HCT116 (cell line): ENCODE measurements around the gene PELO. TPM values are rescaled to one million over a fixed set of nuclear protein-coding genes. Genes with fewer than 3 reads are reported as not detected.
"Not testable (repeated sequence)": the region's sequence is repeated elsewhere in the genome, so short reads cannot be mapped to it uniquely, and the experiment has no call there.

ENCODE experiments used
- ATAC-seq: fragments of 200-7000 bp; cut with Tn5 transposase; 2 replicates; pipeline ENCODE4 v1.9.1; 2020; ENCODE audit warnings: mild to moderate bottlenecking, moderate library complexity
- BruUV-seq: library from RNA; stranded (reverse); fragments of 400-500 nt; replicated peaks from 2 replicates; lab custom pipeline; 2021; lab: Mats Ljungman, UMichigan
- CTCF ChIA-PET: fragments of 300-600 bp; sonication (Branson Sonifier 250); formaldehyde crosslinking; loops from one replicate; lab custom pipeline; 2021; ENCODE audit warnings: antibody characterized with exemption; lab: Charles Lee
- POLR2A ChIA-PET: fragments of 300-600, 350-600 bp; sonication (Branson Sonifier 250); formaldehyde crosslinking; loops from one replicate; lab custom pipeline; 2021; ENCODE audit warnings: antibody characterized with exemption; lab: Charles Lee
- RAD21 ChIA-PET, 2 experiments: fragments of 300-600 bp; sonication (Branson Sonifier 250); formaldehyde crosslinking; loops; one replicate each; lab custom pipeline; 2023; ENCODE audit warnings: low total read pairs in 2 of 2; ENCODE audit not compliant: uncharacterized antibody in 2 of 2, unreplicated experiment in 2 of 2, low non-redundant PET in 1 of 2; lab: Charles Lee
- DNase-seq: peaks from one replicate; pipeline ENCODE4 v3.0.0-alpha.2; 2010; ENCODE audit warnings: low read depth, low spot score
- H2AFZ ChIP-seq: fragments of 200-600 bp; shearing (Covaris generic), sonication (generic); 2 replicates; pipeline ENCODE4 v1.6.1; 2017; ENCODE audit warnings: low read depth, mixed run types, mixed read lengths, antibody characterized with exemption, low read length; ENCODE audit not compliant: poor library complexity, severe bottlenecking
- H3K27ac ChIP-seq: 2 replicates; pipeline ENCODE4 v1.5.1; 2012; ENCODE audit warnings: low read depth, low read length
- H3K27me3 ChIP-seq: fragments of 200-600 bp; sonication (generic); 2 replicates; pipeline ENCODE4 v1.6.1; 2016; ENCODE audit warnings: mixed run types, low read length, mixed read lengths; ENCODE audit not compliant: insufficient read depth
- H3K36me3 ChIP-seq, 2 experiments: fragments of 200-500 bp in 1 of 2; fragments of 200-600 bp in 1 of 2; sonication (Bioruptor generic) in 1 of 2; sonication (generic) in 1 of 2; 2 replicates each; pipeline versions ENCODE4 v1.5.1 to v1.6.1; 2014 to 2016; ENCODE audit warnings: low read length in 2 of 2, inconsistent platforms in 1 of 2, mixed read lengths in 1 of 2, mixed run types in 1 of 2; ENCODE audit not compliant: insufficient read depth in 2 of 2, control insufficient read depth in 1 of 2
- H3K4me1 ChIP-seq, 2 experiments: fragments of 200-600 bp in 1 of 2; sonication (generic) in 1 of 2; 2 replicates each; pipeline versions ENCODE4 v1.5.1 to v1.6.1; 2012 to 2017; ENCODE audit warnings: low read length in 2 of 2, inconsistent platforms in 1 of 2, mild to moderate bottlenecking in 1 of 2, mixed read lengths in 1 of 2, mixed run types in 1 of 2, moderate library complexity in 1 of 2; ENCODE audit not compliant: insufficient read depth in 2 of 2, control insufficient read depth in 1 of 2
- H3K4me2 ChIP-seq: fragments of 200-600 bp; sonication (generic); 2 replicates; pipeline ENCODE4 v1.6.1; 2017; ENCODE audit warnings: mixed run types, low read length, mixed read lengths
- H3K4me3 ChIP-seq, 2 experiments: fragments of 200-600 bp in 1 of 2; sonication (generic) in 1 of 2; replicated peaks in 1 of 2; 2 replicates each; pipeline ENCODE4 v1.5.1; 2011 to 2016; ENCODE audit warnings: low read length in 2 of 2, control low read depth in 1 of 2, low read depth in 1 of 2, mild to moderate bottlenecking in 1 of 2, mixed read lengths in 1 of 2, mixed run types in 1 of 2
- H3K79me2 ChIP-seq: fragments of 200-600 bp; sonication (generic); 2 replicates; pipeline ENCODE4 v1.6.1; 2017; ENCODE audit warnings: mild to moderate bottlenecking, mixed run types, low read length, moderate library complexity, mixed read lengths; ENCODE audit not compliant: insufficient read depth
- H3K9ac ChIP-seq: fragments of 200-600 bp; sonication (generic); 2 replicates; pipeline ENCODE4 v1.6.1; 2016; ENCODE audit warnings: low read length, mixed read lengths
- H3K9me2 ChIP-seq: fragments of 200-600 bp; sonication (generic), shearing (Covaris generic); 2 replicates; pipeline ENCODE4 v1.6.1; 2017; ENCODE audit warnings: mixed run types, mild to moderate bottlenecking, moderate library complexity; ENCODE audit not compliant: insufficient read depth
- H3K9me3 ChIP-seq, 2 experiments: fragments of 200-500 bp in 1 of 2; fragments of 200-600 bp in 1 of 2; sonication (Bioruptor generic) in 1 of 2; sonication (generic) in 1 of 2; 2 replicates each; pipeline ENCODE4 v1.6.1; 2014 to 2017; ENCODE audit warnings: low read length in 2 of 2, mixed read lengths in 2 of 2, inconsistent platforms in 1 of 2, low read depth in 1 of 2, mild to moderate bottlenecking in 1 of 2, mixed run types in 1 of 2, moderate library complexity in 1 of 2; ENCODE audit not compliant: control insufficient read depth in 1 of 2, insufficient read depth in 1 of 2
- H4K20me1 ChIP-seq: fragments of 200-600 bp; sonication (generic), shearing (Covaris generic); 2 replicates; pipeline ENCODE4 v1.6.1; 2017; ENCODE audit warnings: mixed run types, mild to moderate bottlenecking, moderate library complexity; ENCODE audit not compliant: insufficient read depth
- CTCF ChIP-seq, 3 experiments: fragments of 200-600 bp in 1 of 3; sonication (generic) in 1 of 3; IDR thresholded peaks in 2 of 3; conservative IDR thresholded peaks in 1 of 3; 2 replicates each; pipeline ENCODE4 v1.5.1; 2012 to 2017; ENCODE audit warnings: low read depth in 2 of 3, low read length in 2 of 3, antibody characterized with exemption in 1 of 3, borderline replicate concordance in 1 of 3, control low read depth in 1 of 3, mild to moderate bottlenecking in 1 of 3, mixed read lengths in 1 of 3, mixed run types in 1 of 3, moderate library complexity in 1 of 3; ENCODE audit not compliant: insufficient read depth in 1 of 3
- EZH2phosphoT487 ChIP-seq: fragments of 200-600 bp; IDR thresholded peaks from 2 replicates; pipeline ENCODE4 v1.6.1; 2018; ENCODE audit warnings: antibody characterized with exemption, borderline replicate concordance
- FOSL1 ChIP-seq: IDR thresholded peaks from 2 replicates; pipeline ENCODE4 v1.6.1; 2012; ENCODE audit warnings: low read depth
- POLR2AphosphoS5 ChIP-seq: IDR thresholded peaks from 2 replicates; pipeline ENCODE4 v1.6.1; 2011; ENCODE audit warnings: mild to moderate bottlenecking, low read depth, low read length, moderate library complexity
- ZNF274 ChIP-seq: fragments of 200-500 bp; sonication (Bioruptor generic); IDR thresholded peaks from 2 replicates; pipeline ENCODE4 v1.6.1; 2014; ENCODE audit warnings: mild to moderate bottlenecking, low read depth, low read length, inconsistent platforms
- intact Hi-C: fragments of 100-400 bp; cut with micrococcal nuclease; formaldehyde crosslinking; loops from 2 replicates; pipeline ENCODE4 v1.10.0; 2022
- total RNA-seq: library from RNA; stranded (reverse); gene quantifications from one replicate; pipeline ENCODE4 v1.2.1, GENCODE V29; 2021; ENCODE audit not compliant: unreplicated experiment

Gene PELO
- total RNA-seq, 1 experiment from 2014 or later, result 16.5 TPM

- BruUV-seq, H3K9me2 ChIP-seq, DNase-seq, H3K9ac ChIP-seq, H3K4me2 ChIP-seq, CTCF ChIA-PET, H3K4me1 ChIP-seq, H3K27ac ChIP-seq, H3K9me3 ChIP-seq, intact Hi-C loops, POLR2A ChIA-PET, H3K36me3 ChIP-seq, H3K79me2 ChIP-seq, RAD21 ChIA-PET, H3K4me3 ChIP-seq, H4K20me1 ChIP-seq, ATAC-seq, H2AFZ ChIP-seq, H3K27me3 ChIP-seq: not testable (repeated sequence)
Measured at GRCh38 chr5:52818807-52819206, 31.1 kb downstream of the PELO start.

GRCh38 chr5:52821901-52822300, 34.2 kb downstream of the PELO start:
- BruUV-seq, result no TSS peak
- H4K20me1 ChIP-seq, result no peaks in the 10 kb centered on the region
- H2AFZ ChIP-seq, result no peak overlapping the region
- POLR2A ChIA-PET, result no interaction called here
- no peaks in the 10 kb centered on the region for H3K9me2 ChIP-seq
- no peaks in the 10 kb centered on the region for H3K4me1 ChIP-seq
- no peaks in the 10 kb centered on the region for H3K27me3 ChIP-seq
- RAD21 ChIA-PET, result no interaction called here
- CTCF ChIA-PET, result no interaction called here
- DNase-seq (no peak), ATAC-seq (no peak)
- H3K9me3 ChIP-seq, result no peaks in the 10 kb centered on the region
- no peaks in the 10 kb centered on the region for H3K36me3 ChIP-seq
- no peak overlapping the region for H3K27ac ChIP-seq
- no peak overlapping the region for H3K4me3 ChIP-seq
- no peaks in the 10 kb centered on the region for H3K79me2 ChIP-seq
- TF ChIP-seq EZH2phosphoT487 (no peak), ZNF274 (no peak), CTCF (IDR thresholded peaks at IDR 0.05 in 2 of 3, conservative IDR thresholded peaks at IDR 0.05 in 1 of 3; ENCODE audit: borderline replicate concordance in 1 of 3, insufficient read depth in 1 of 3, low read depth in 2 of 3, low read length in 2 of 3) (no peak), POLR2AphosphoS5 (no peak), FOSL1 (no peak)
- intact Hi-C loops, result no loop called here
- no peak overlapping the region for H3K4me2 ChIP-seq
- no peak overlapping the region for H3K9ac ChIP-seq
